ENCODE results near the gene KMT2B. TPM values are rescaled to one million over a fixed set of nuclear protein-coding genes. Genes with fewer than 3 reads are reported as not detected.

KMT2B gene
- polyA plus RNA-seq, 2 of the 4 experiments (the other 2 are of a cell fraction), result 17.8 to 39.4 TPM

DNA sequence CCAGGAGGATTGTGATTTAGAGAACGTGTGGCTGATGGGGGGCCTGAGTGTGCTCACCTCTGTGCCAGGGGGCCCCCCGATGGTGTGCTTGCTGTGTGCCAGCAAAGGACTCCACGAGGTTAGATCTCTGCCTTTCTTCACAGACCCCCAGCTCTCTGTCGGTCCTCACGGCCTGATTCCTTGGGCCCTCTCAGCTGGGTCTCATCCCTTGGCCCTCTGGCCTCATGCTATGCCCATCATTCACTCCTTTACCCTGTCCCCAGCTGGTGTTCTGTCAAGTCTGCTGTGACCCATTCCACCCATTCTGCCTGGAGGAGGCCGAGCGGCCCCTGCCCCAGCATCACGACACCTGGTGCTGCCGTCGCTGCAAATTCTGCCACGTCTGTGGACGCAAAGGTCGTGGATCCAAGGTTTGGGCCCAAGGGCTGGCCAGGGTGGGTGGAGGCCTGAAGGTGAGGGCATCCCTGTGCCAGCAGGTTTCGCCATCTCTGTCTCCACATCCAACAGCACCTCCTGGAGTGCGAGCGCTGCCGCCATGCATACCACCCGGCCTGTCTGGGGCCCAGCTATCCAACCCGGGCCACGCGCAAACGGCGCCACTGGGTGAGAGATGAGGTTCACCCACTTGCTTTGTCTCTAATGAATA, 7.5 kb downstream of the KMT2B start (continued):
- no peak for TF ChIP-seq HDAC2 (IDR thresholded peaks at IDR 0.05)

GRCh38 chr19:35727053-35727955, 9.5 kb downstream of the KMT2B start:
- FAIRE-seq (no peak), DNase-seq (ENCODE audit: low read depth in 1 of 2, low spot score in 1 of 2) (no peak), ATAC-seq (no peak)
- TF ChIP-seq HOXB5 (CRISPR knock-in tag; IDR thresholded peaks at IDR 0.05) (no peak), CHD4 (IDR thresholded peaks at IDR 0.05; ENCODE audit: borderline replicate concordance) (no peak), MAZ (IDR thresholded peaks at IDR 0.05; ENCODE audit: borderline replicate concordance, low read depth, low read length) (no peak), E2F6 (IDR thresholded peaks at IDR 0.05; ENCODE audit: borderline replicate concordance, low read depth) (no peak), ZC3H11A (IDR thresholded peaks at IDR 0.05) (no peak), JUN (IDR thresholded peaks at IDR 0.05) (no peak), ZFP36 (IDR thresholded peaks at IDR 0.05; ENCODE audit: borderline replicate concordance, partially characterized antibody) (no peak), JUNB (IDR thresholded peaks at IDR 0.05) (no peak), EHMT2 (IDR thresholded peaks at IDR 0.05; ENCODE audit: low read depth) (no peak), POLR2AphosphoS2 (conservative IDR thresholded peaks at IDR 0.05; ENCODE audit: low read length) (no peak), HES2 (IDR thresholded peaks at IDR 0.05) (no peak), GATA3 (IDR thresholded peaks at IDR 0.05; ENCODE audit: borderline replicate concordance) (no peak), FOSB (CRISPR knock-in tag; IDR thresholded peaks at IDR 0.05) (no peak), KDM5A (IDR thresholded peaks at IDR 0.05) (no peak), FOSL2 (IDR thresholded peaks at IDR 0.05) (no peak), FOSL2 (CRISPR knock-in tag; IDR thresholded peaks at IDR 0.05) (no peak), PHF8 (IDR thresholded peaks at IDR 0.05; ENCODE audit: borderline replicate concordance, low read depth) (no peak)
- TF ChIP-seq, protein P1, sequence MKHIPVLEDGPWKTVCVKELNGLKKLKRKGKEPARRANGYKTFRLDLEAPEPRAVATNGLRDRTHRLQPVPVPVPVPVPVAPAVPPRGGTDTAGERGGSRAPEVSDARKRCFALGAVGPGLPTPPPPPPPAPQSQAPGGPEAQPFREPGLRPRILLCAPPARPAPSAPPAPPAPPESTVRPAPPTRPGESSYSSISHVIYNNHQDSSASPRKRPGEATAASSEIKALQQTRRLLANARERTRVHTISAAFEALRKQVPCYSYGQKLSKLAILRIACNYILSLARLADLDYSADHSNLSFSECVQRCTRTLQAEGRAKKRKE (CRISPR knock-in tag; IDR thresholded peaks at IDR 0.05; ENCODE audit: low read depth), result no peak
- TF ChIP-seq, protein P2, sequence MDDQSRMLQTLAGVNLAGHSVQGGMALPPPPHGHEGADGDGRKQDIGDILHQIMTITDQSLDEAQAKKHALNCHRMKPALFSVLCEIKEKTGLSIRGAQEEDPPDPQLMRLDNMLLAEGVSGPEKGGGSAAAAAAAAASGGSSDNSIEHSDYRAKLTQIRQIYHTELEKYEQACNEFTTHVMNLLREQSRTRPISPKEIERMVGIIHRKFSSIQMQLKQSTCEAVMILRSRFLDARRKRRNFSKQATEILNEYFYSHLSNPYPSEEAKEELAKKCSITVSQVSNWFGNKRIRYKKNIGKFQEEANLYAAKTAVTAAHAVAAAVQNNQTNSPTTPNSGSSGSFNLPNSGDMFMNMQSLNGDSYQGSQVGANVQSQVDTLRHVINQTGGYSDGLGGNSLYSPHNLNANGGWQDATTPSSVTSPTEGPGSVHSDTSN (IDR thresholded peaks at IDR 0.05), result no peak
- 94% methylated on average over 25 of the region's 25 CpGs for WGBS (ENCODE audit: missing lambda C conversion rate)
- H3K9me3 ChIP-seq, result no peaks in the 10 kb centered on the region
- no peak overlapping the region for H3K4me3 ChIP-seq
- no peaks in the 10 kb centered on the region for H3K4me1 ChIP-seq
- ChIA-PET POLR2A (interaction anchor here (0.6 to 1.9 kb wide), 5 partner anchors 9 to 28 kb away, joined by 3 to 6 read pairs (median 4); no protein-coding TSS in a partner anchor), CTCF (interaction anchor here (0.6 to 3.2 kb wide), 12 partner anchors 10 to 217 kb away, joined by 3 to 32 read pairs (median 4); no protein-coding TSS in a partner anchor)
- H3K4me2 ChIP-seq, result no peak overlapping the region
- H3K27ac ChIP-seq, result no peak overlapping the region

Data from A549 (cell line).